IMR-90 (cell line): ENCODE measurements around the gene FAM117B. TPM values are rescaled to one million over a fixed set of nuclear protein-coding genes. Genes with fewer than 3 reads are reported as not detected.

Experiments used
- ATAC-seq: fragments of 200-7000 bp; cut with Tn5 transposase; 2 replicates; pipeline ENCODE4 v1.9.1; 2020; ENCODE audit warnings: low read depth, mild to moderate bottlenecking, moderate library complexity
- BruUV-seq: library from RNA; stranded (reverse); fragments of 400-500 nt; replicated peaks from 2 replicates; lab custom pipeline; 2021; lab: Mats Ljungman, UMichigan
- CTCF ChIA-PET: fragments of 300-600 bp; formaldehyde crosslinking; extraction: SDS; loops from one replicate; lab custom pipeline; 2021; ENCODE audit warnings: antibody characterized with exemption; lab: Yijun Ruan, JAX
- POLR2A ChIA-PET: fragments of 300-600 bp; sonication (Branson Sonifier 250); formaldehyde crosslinking; loops from one replicate; lab custom pipeline; 2022; ENCODE audit warnings: antibody characterized with exemption; ENCODE audit not compliant: unreplicated experiment; lab: Charles Lee
- DNase-seq: peaks from one replicate; pipeline ENCODE4 v3.0.0; 2013
- H2AFZ ChIP-seq: replicated peaks from 2 replicates; pipeline ENCODE3; 2013; ENCODE audit warnings: low read length, mild to moderate bottlenecking; ENCODE audit not compliant: poor library complexity
- H2AK5ac ChIP-seq: 2 replicates; pipeline ENCODE4 v1.6.1; 2013; ENCODE audit warnings: low read depth, low read length, inconsistent platforms
- H2AK9ac ChIP-seq: replicated peaks from 2 replicates; pipeline ENCODE3; 2013; ENCODE audit warnings: mild to moderate bottlenecking, low read depth, low read length, moderate library complexity; ENCODE audit not compliant: poor library complexity
- H2BK120ac ChIP-seq: 2 replicates; pipeline ENCODE4 v1.6.1; 2013; ENCODE audit warnings: low read depth, low read length, inconsistent platforms
- H2BK15ac ChIP-seq: 3 replicates; pipeline ENCODE4 v1.6.1; 2013; ENCODE audit warnings: low read depth, low read length, inconsistent platforms
- H2BK20ac ChIP-seq: 2 replicates; pipeline ENCODE4 v1.6.1; 2013; ENCODE audit warnings: low read depth, mild to moderate bottlenecking, inconsistent platforms, low read length, moderate library complexity
- H2BK5ac ChIP-seq: 2 replicates; pipeline ENCODE4 v1.6.1; 2013; ENCODE audit warnings: mild to moderate bottlenecking, low read depth, low read length, inconsistent platforms; ENCODE audit not compliant: poor library complexity, severe bottlenecking
- H3K14ac ChIP-seq: replicated peaks from 2 replicates; pipeline ENCODE4 v1.6.1; 2013; ENCODE audit warnings: low read depth, low read length, inconsistent platforms
- H3K18ac ChIP-seq: 2 replicates; pipeline ENCODE4 v1.6.1; 2013; ENCODE audit warnings: low read depth, low read length, control low read depth
- H3K23ac ChIP-seq: 2 replicates; pipeline ENCODE4 v1.6.1; 2013; ENCODE audit warnings: low read depth, low read length, inconsistent platforms
- H3K27ac ChIP-seq: 2 replicates; pipeline ENCODE4 v1.5.1; 2013; ENCODE audit warnings: mild to moderate bottlenecking, control low read depth, low read length; ENCODE audit not compliant: insufficient read depth
- H3K27me3 ChIP-seq: 2 replicates; pipeline ENCODE4 v1.6.1; 2013; ENCODE audit warnings: low read length; ENCODE audit not compliant: control insufficient read depth, insufficient read depth
- H3K36me3 ChIP-seq: 2 replicates; pipeline ENCODE4 v1.6.1; 2013; ENCODE audit warnings: low read length, mixed read lengths; ENCODE audit not compliant: control insufficient read depth, insufficient read depth
- H3K4ac ChIP-seq: 2 replicates; pipeline ENCODE4 v1.6.1; 2013; ENCODE audit warnings: low read depth, low read length, inconsistent platforms
- H3K4me1 ChIP-seq: 2 replicates; pipeline ENCODE4 v1.6.1; 2013; ENCODE audit warnings: low read length, mixed read lengths; ENCODE audit not compliant: control insufficient read depth, insufficient read depth
- H3K4me2 ChIP-seq: 2 replicates; pipeline ENCODE4 v1.6.1; 2013; ENCODE audit warnings: low read depth, mild to moderate bottlenecking, control low read depth, low read length, moderate library complexity
- H3K4me3 ChIP-seq: 2 replicates; pipeline ENCODE4 v1.5.1; 2013; ENCODE audit warnings: low read depth, mild to moderate bottlenecking, control low read depth, low read length, moderate library complexity; ENCODE audit not compliant: insufficient read depth
- H3K56ac ChIP-seq: 2 replicates; pipeline ENCODE4 v1.6.1; 2013; ENCODE audit warnings: low read length, inconsistent platforms; ENCODE audit not compliant: insufficient read depth; ENCODE audit errors: extremely low read depth
- H3K79me1 ChIP-seq, 2 experiments: 2 replicates each; pipeline ENCODE4 v1.6.1; 2013; ENCODE audit warnings: low read length in 2 of 2, inconsistent platforms in 1 of 2, low read depth in 1 of 2
- H3K9ac ChIP-seq: 2 replicates; pipeline ENCODE4 v1.6.1; 2013; ENCODE audit warnings: low read depth, low read length, control low read depth
- H3K9me1 ChIP-seq: 2 replicates; pipeline ENCODE4 v1.6.1; 2013; ENCODE audit warnings: low read length, inconsistent platforms; ENCODE audit not compliant: insufficient read depth
- H3K9me3 ChIP-seq: 2 replicates; pipeline ENCODE4 v1.6.1; 2013; ENCODE audit warnings: low read length; ENCODE audit not compliant: control insufficient read depth, insufficient read depth
- H4K20me1 ChIP-seq: 2 replicates; pipeline ENCODE4 v1.6.1; 2013; ENCODE audit warnings: low read length, inconsistent platforms; ENCODE audit not compliant: insufficient read depth
- H4K5ac ChIP-seq: 2 replicates; pipeline ENCODE4 v1.6.1; 2013; ENCODE audit warnings: mild to moderate bottlenecking, low read depth, low read length, control low read depth
- H4K8ac ChIP-seq, 2 experiments: 2 replicates each; pipeline ENCODE4 v1.6.1; 2013; ENCODE audit warnings: low read depth in 2 of 2, low read length in 2 of 2, control low read depth in 1 of 2, inconsistent platforms in 1 of 2
- H4K91ac ChIP-seq: 2 replicates; pipeline ENCODE4 v1.6.1; 2013; ENCODE audit warnings: low read depth, low read length, inconsistent platforms; ENCODE audit not compliant: insufficient read depth
- CTCF ChIP-seq: conservative IDR thresholded peaks from 2 replicates; pipeline ENCODE4 v1.5.1; 2012; ENCODE audit warnings: mild to moderate bottlenecking, low read depth, low read length, improper control_type of control experiment
- FOS ChIP-seq: fragments of 150-350 bp; IDR thresholded peaks from 2 replicates; pipeline ENCODE4 v1.6.1; 2016; ENCODE audit warnings: low read depth, low read length
- MXI1 ChIP-seq: IDR thresholded peaks from 2 replicates; pipeline ENCODE4 v1.6.1; 2012; ENCODE audit warnings: low read depth, mild to moderate bottlenecking, low read length, moderate library complexity, borderline replicate concordance
- POLR2A ChIP-seq: IDR thresholded peaks from 2 replicates; pipeline ENCODE4 v1.6.1; 2012; ENCODE audit warnings: mild to moderate bottlenecking, low read depth, low read length
- RAD21 ChIP-seq: IDR thresholded peaks from 2 replicates; pipeline ENCODE4 v1.6.1; 2012; ENCODE audit warnings: low read length, improper control_type of control experiment
- RCOR1 ChIP-seq: IDR thresholded peaks from 2 replicates; pipeline ENCODE4 v1.6.1; 2012; ENCODE audit warnings: mild to moderate bottlenecking, low read length, improper control_type of control experiment; ENCODE audit not compliant: insufficient replicate concordance
- RFX5 ChIP-seq: IDR thresholded peaks from 2 replicates; pipeline ENCODE4 v1.8.0; 2012; ENCODE audit warnings: low read depth, mild to moderate bottlenecking, low read length, moderate library complexity
- USF2 ChIP-seq: fragments of 150-350 bp; IDR thresholded peaks from 2 replicates; pipeline ENCODE4 v1.6.1; 2017; ENCODE audit warnings: mild to moderate bottlenecking, antibody characterized with exemption, low read length, low read depth
- WGBS, 2 experiments: methylation state at CpG; one replicate each; pipeline versions ENCODE4 v1.1.5 to v1.1.7; 2013; ENCODE audit warnings: missing lambda C conversion rate in 2 of 2; ENCODE audit not compliant: insufficient read length in 1 of 2; ENCODE audit errors: extremely low coverage in 2 of 2; 5-methylcytosine and 5-hydroxymethylcytosine counted together
- dilution Hi-C: fragments of 300-500 bp; cut with HindIII; formaldehyde crosslinking; loops from one replicate; pipeline ENCODE4 v1.14.3; 2018; ENCODE audit warnings: low sequenced_read_pairs; ENCODE audit not compliant: unreplicated experiment
- in situ Hi-C: fragments of 300-500 bp; cut with MboI; formaldehyde crosslinking; loops from 3 replicates; pipeline ENCODE4 v1.14.3; 2019; ENCODE audit warnings: low sequenced_read_pairs, inconsistent platforms, mixed read lengths
- intact Hi-C: fragments of 100-400 bp; cut with micrococcal nuclease; formaldehyde crosslinking; loops from 2 replicates; pipeline ENCODE4 v1.10.0; 2022
- polyA plus RNA-seq, 3 experiments: library from polyadenylated mRNA; depleted of rRNA; stranded (reverse); fragments of >200 nt; gene quantifications; 2 replicates each; pipeline ENCODE4 v1.2.3, GENCODE V29; 2012; ENCODE audit warnings: low replicate concordance in 1 of 3
- total RNA-seq: library from RNA; depleted of rRNA; stranded (reverse); fragments of >200 nt; gene quantifications from 2 replicates; pipeline ENCODE4 v1.2.3, GENCODE V29; 2012

Gene FAM117B
- total and polyA plus RNA-seq, 2 of the 4 experiments (the other 2 are of a cell fraction): 0.54 to 0.79 TPM

- WGBS, 2 experiments: 45% methylated on average over 3 of the region's 4 CpGs; no CpG with 5 or more reads in 1 of the 2 experiments
- Histone ChIP-seq H3K27me3 (no peaks in the 10 kb centered on the region), H3K27ac (no peak overlapping the region), H2BK20ac (no peak overlapping the region), H3K4me1 (peaks cover 3% of the 10 kb centered on the region; the same call in 1 of the 2 replicates), H3K36me3 (no peaks in the 10 kb centered on the region), H3K14ac (no peak overlapping the region), H3K18ac (no peak overlapping the region), H2AK9ac (no peak overlapping the region), H2BK15ac (no peak overlapping the region), H2BK5ac (no peak overlapping the region), H4K5ac (no peak overlapping the region), H3K4me2 (no peak overlapping the region), H3K9ac (no peak overlapping the region), H3K56ac (no peak overlapping the region), H4K91ac (no peak overlapping the region), H3K23ac (no peak overlapping the region), H3K4ac (no peak overlapping the region), H3K4me3 (no peak overlapping the region), H2BK120ac (no peak overlapping the region), H3K79me1 (no peaks in the 10 kb centered on the region), H2AK5ac (no peak overlapping the region), H3K9me1 (no peaks in the 10 kb centered on the region), H4K8ac (no peak overlapping the region), H2AFZ (no peak overlapping the region), H4K20me1 (no peaks in the 10 kb centered on the region), H3K9me3 (no peaks in the 10 kb centered on the region)
- DNase-seq (no peak), ATAC-seq (no peak)
- intact Hi-C loops (no loop called here), dilution Hi-C loops (no loop called here), in situ Hi-C loops (no loop called here)
- BruUV-seq: no TSS peak
- ChIA-PET POLR2A (no interaction called here), CTCF (no interaction called here)
- TF ChIP-seq POLR2A: no peak
- no peak for TF ChIP-seq RAD21
- no peak for TF ChIP-seq RCOR1
- no peak for TF ChIP-seq RFX5
- no peak for TF ChIP-seq CTCF
- TF ChIP-seq FOS: no peak
- TF ChIP-seq MXI1: no peak
- no peak for TF ChIP-seq USF2
Observed at GRCh38 chr2:202627042-202627441, 7.7 kb upstream of the FAM117B start.
